ENCODE measurements around the gene HRNR.

HRNR gene

GRCh38 chr1:152164517-152165136 is 59.4 kb downstream of the HRNR start:
- no peaks in the 10 kb centered on the region for H3K27me3 ChIP-seq (ENCODE audit: insufficient read depth, low read length, poor library complexity, severe bottlenecking)
- peaks cover 38% of the 10 kb centered on the region for H3K4me1 ChIP-seq (ENCODE audit: insufficient read depth, low read length, poor library complexity, severe bottlenecking)
- no peaks in the 10 kb centered on the region for H3K79me2 ChIP-seq (ENCODE audit: insufficient read depth, low read length)
- no peaks in the 10 kb centered on the region for H3K9me3 ChIP-seq (ENCODE audit: insufficient read depth, low read depth, low read length)
- no peaks in the 10 kb centered on the region for H3K36me3 ChIP-seq (ENCODE audit: insufficient read depth, low read length)
- H3K9ac ChIP-seq (ENCODE audit: low read depth, low read length, poor library complexity, severe bottlenecking) = no peak overlapping the region
- no peaks in the 10 kb centered on the region for H3F3A ChIP-seq (ENCODE audit: low read depth)
- peak overlapping the region; percentile 87; the same call in 1 of the 2 replicates for H2AFZ ChIP-seq (ENCODE audit: low read length)
- no peaks in the 10 kb centered on the region for H3K9me2 ChIP-seq (replicated peaks; ENCODE audit: low read depth, low read length)
- no peak overlapping the region for H3K4me2 ChIP-seq (ENCODE audit: low read depth, low read length, poor library complexity, severe bottlenecking)
- no peak overlapping the region for H3K4me3 ChIP-seq (ENCODE audit: low read length, poor library complexity, severe bottlenecking)
- H4K20me1 ChIP-seq (ENCODE audit: insufficient read depth, low read length, poor library complexity, severe bottlenecking) = no peaks in the 10 kb centered on the region
- TF ChIP-seq CTCF (conservative IDR thresholded peaks at IDR 0.05; ENCODE audit: low read length) (no peak), EZH2phosphoT487 (IDR thresholded peaks at IDR 0.05; ENCODE audit: borderline replicate concordance) (no peak)

- Histone ChIP-seq H4K20me1 (ENCODE audit: insufficient read depth, low read length, poor library complexity, severe bottlenecking) (no peaks in the 10 kb centered on the region), H3K4me1 (ENCODE audit: insufficient read depth, low read length, poor library complexity, severe bottlenecking) (peaks cover 37% of the 10 kb centered on the region), H3K4me2 (ENCODE audit: low read depth, low read length, poor library complexity, severe bottlenecking) (no peak overlapping the region), H3K4me3 (ENCODE audit: low read length, poor library complexity, severe bottlenecking) (no peak overlapping the region), H3K27me3 (ENCODE audit: insufficient read depth, low read length, poor library complexity, severe bottlenecking) (no peaks in the 10 kb centered on the region), H3K9me2 (replicated peaks; ENCODE audit: low read depth, low read length) (no peaks in the 10 kb centered on the region), H3K9ac (ENCODE audit: low read depth, low read length, poor library complexity, severe bottlenecking) (no peak overlapping the region), H3K79me2 (ENCODE audit: insufficient read depth, low read length) (no peaks in the 10 kb centered on the region), H2AFZ (ENCODE audit: low read length) (no peak overlapping the region), H3K9me3 (ENCODE audit: insufficient read depth, low read depth, low read length) (no peaks in the 10 kb centered on the region), H3K36me3 (ENCODE audit: insufficient read depth, low read length) (no peaks in the 10 kb centered on the region), H3F3A (ENCODE audit: low read depth) (no peaks in the 10 kb centered on the region)
- TF ChIP-seq CTCF (conservative IDR thresholded peaks at IDR 0.05; ENCODE audit: low read length) (no peak), EZH2phosphoT487 (IDR thresholded peaks at IDR 0.05; ENCODE audit: borderline replicate concordance) (no peak)
Measured at GRCh38 chr1:152162792-152163463, 61.1 kb downstream of the HRNR start.
